ENCODE results near the gene POLN.

- TF ChIP-seq CTCF (conservative IDR thresholded peaks at IDR 0.05; ENCODE audit: low read length) (no peak), EZH2phosphoT487 (IDR thresholded peaks at IDR 0.05; ENCODE audit: borderline replicate concordance) (no peak)
These were observed 195.6 kb downstream of the POLN start for GRCh38 chr4:2046031-2046961.

Measured in Loucy (cell line).